Measurements from ENCODE around the gene PELI3. TPM values are rescaled to one million over a fixed set of nuclear protein-coding genes. Genes with fewer than 3 reads are reported as not detected.
"Not testable (repeated sequence)": the region's sequence is repeated elsewhere in the genome, so short reads cannot be mapped to it uniquely, and the experiment has no call there.

Gene PELI3
- total RNA-seq, 2 experiments from 2014 or later: 20.7 to 23.8 TPM

DNA sequence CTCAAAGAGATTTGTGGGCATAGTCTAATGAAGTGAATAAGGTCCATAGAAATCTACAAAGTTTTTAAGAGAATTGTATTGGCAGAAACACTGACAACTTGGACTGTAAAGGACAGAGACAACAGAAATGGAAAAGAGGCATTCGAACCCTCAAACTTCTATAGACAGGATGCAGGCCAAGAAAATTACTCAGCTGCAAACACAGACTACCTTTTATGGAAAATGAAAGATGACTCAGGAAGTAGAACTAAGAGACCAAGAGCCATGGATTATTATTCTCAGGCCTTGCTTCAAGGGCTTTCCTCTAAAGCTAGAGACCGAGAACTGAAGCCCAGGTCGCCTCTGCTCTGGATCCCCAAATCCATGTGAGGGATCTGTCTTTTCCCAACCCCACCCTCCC lies 3.8 kb upstream of the PELI3 start:
- intact Hi-C loops (cut with DNase I, micrococcal nuclease): no loop called here
- ChIA-PET CTCF (no interaction called here), POLR2A (no interaction called here)
- no peak overlapping the region for H3K4me3 Mint-ChIP-seq
- H3K9me3 Mint-ChIP-seq: no peaks in the 10 kb centered on the region
- H3K27me3 Mint-ChIP-seq: no peaks in the 10 kb centered on the region
- H3K27ac Mint-ChIP-seq: no peak overlapping the region
- H3K4me1 Mint-ChIP-seq (ENCODE audit: low read depth): peaks cover 18% of the 10 kb centered on the region
- H3K36me3 Mint-ChIP-seq (ENCODE audit: low read depth): no peaks in the 10 kb centered on the region
- DNase-seq: no peak
- Histone ChIP-seq H3K9me3 (ENCODE audit: control insufficient read depth in 1 of 2, insufficient read depth in 1 of 2, low read length in 2 of 2) (peaks cover 0 to 5% of the 10 kb centered on the region in 2 experiments), H3K27me3 (ENCODE audit: control insufficient read depth in 1 of 2, insufficient read depth in 2 of 2, low read length in 2 of 2) (no peaks in the 10 kb centered on the region), H3K4me1 (ENCODE audit: insufficient read depth, low read length) (peaks cover 19% of the 10 kb centered on the region), H3K36me3 (ENCODE audit: insufficient read depth, low read length) (no peaks in the 10 kb centered on the region), H3K27ac (ENCODE audit: low read depth in 1 of 2, low read length in 2 of 2) (no peak overlapping the region), H3K4me3 (ENCODE audit: low read length) (no peak overlapping the region)
- TF ChIP-seq, protein P1, sequence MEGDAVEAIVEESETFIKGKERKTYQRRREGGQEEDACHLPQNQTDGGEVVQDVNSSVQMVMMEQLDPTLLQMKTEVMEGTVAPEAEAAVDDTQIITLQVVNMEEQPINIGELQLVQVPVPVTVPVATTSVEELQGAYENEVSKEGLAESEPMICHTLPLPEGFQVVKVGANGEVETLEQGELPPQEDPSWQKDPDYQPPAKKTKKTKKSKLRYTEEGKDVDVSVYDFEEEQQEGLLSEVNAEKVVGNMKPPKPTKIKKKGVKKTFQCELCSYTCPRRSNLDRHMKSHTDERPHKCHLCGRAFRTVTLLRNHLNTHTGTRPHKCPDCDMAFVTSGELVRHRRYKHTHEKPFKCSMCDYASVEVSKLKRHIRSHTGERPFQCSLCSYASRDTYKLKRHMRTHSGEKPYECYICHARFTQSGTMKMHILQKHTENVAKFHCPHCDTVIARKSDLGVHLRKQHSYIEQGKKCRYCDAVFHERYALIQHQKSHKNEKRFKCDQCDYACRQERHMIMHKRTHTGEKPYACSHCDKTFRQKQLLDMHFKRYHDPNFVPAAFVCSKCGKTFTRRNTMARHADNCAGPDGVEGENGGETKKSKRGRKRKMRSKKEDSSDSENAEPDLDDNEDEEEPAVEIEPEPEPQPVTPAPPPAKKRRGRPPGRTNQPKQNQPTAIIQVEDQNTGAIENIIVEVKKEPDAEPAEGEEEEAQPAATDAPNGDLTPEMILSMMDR (IDR thresholded peaks at IDR 0.05): no peak
- no peak for ATAC-seq (ENCODE audit: poor library complexity)

DNA sequence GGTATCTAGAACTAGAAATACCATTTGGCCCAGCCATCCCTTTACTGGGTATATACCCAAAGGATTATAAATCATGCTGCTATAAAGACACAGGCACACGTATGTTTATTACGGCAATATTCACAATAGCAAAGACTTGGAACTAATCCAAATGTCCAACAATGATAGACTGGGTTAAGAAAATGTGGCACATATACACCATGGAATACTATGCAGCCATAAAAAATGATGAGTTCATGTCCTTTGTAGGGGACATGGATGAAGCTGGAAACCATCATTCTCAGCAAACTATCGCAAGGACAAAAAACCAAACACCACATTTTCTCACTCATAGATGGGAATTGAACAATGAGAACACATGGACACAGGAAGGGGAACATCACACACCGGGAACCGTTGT lies 2.6 kb upstream of the PELI3 start:
- peaks cover 26% of the 10 kb centered on the region for H3K4me1 Mint-ChIP-seq (ENCODE audit: low read depth)
- CTCF ChIA-PET: interaction anchor here (3.0 kb wide), 1 partner anchor 25 kb away, joined by 25 read pairs; the partner anchor contains the start of gene MRPL11
- H3K9me3 ChIP-seq (ENCODE audit: control insufficient read depth in 1 of 2, insufficient read depth in 1 of 2, low read length in 2 of 2); H3K36me3 ChIP-seq (ENCODE audit: insufficient read depth, low read length); H3K9me3 Mint-ChIP-seq; H3K4me3 ChIP-seq (ENCODE audit: low read length); H3K27me3 Mint-ChIP-seq; H3K27ac ChIP-seq (ENCODE audit: low read depth in 1 of 2, low read length in 2 of 2); H3K27me3 ChIP-seq (ENCODE audit: control insufficient read depth in 1 of 2, insufficient read depth in 2 of 2, low read length in 2 of 2); DNase-seq; H3K27ac Mint-ChIP-seq; POLR2A ChIA-PET; H3K4me3 Mint-ChIP-seq; H3K36me3 Mint-ChIP-seq (ENCODE audit: low read depth); intact Hi-C loops (cut with DNase I, micrococcal nuclease); ATAC-seq (ENCODE audit: poor library complexity): not testable (repeated sequence)
- peaks cover 26% of the 10 kb centered on the region for H3K4me1 ChIP-seq (ENCODE audit: insufficient read depth, low read length)

DNA sequence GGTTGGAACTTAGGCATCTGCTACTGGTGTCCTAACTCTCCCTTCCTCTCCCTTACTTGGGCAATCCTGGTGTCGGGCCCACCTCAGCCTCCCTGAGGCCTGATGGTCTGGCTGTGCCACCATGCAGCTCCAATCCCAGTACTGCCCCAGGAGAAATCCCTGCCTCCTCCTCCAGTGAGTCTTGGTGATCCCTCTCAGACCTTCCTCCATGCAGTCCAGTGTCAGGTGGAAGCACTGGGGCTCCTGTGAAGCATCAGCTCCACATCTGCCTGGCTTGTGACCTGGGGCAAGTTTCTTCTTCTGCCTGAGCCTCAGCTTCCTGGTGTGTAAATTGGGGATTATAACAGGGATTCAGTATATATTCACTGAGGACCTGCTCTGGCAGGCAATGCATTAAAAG lies 1.8 kb upstream of the PELI3 start:
- H3K9me3 ChIP-seq (ENCODE audit: control insufficient read depth in 1 of 2, insufficient read depth in 1 of 2, low read length in 2 of 2): peaks cover 0 to 5% of the 10 kb centered on the region in 2 experiments
- CTCF ChIA-PET: interaction anchor here (3.0 kb wide), 1 partner anchor 26 kb away, joined by 25 read pairs; the partner anchor contains the start of gene MRPL11
- peaks cover 3% of the 10 kb centered on the region for H3K36me3 ChIP-seq (ENCODE audit: insufficient read depth, low read length)
- no peaks in the 10 kb centered on the region for H3K27me3 ChIP-seq (ENCODE audit: control insufficient read depth in 1 of 2, insufficient read depth in 2 of 2, low read length in 2 of 2)
- peaks cover 26% of the 10 kb centered on the region for H3K4me1 ChIP-seq (ENCODE audit: insufficient read depth, low read length)
- TF ChIP-seq, protein P1 (IDR thresholded peaks at IDR 0.05): no peak
- intact Hi-C loops (cut with DNase I, micrococcal nuclease): loop anchor here in 1 of 2 experiments (5.0 kb wide), 2 partner anchors 152 to 943 kb away; partner anchors contain the start of gene RBM14
- H3K4me3 ChIP-seq (ENCODE audit: low read length): no peak overlapping the region
- H3K36me3 Mint-ChIP-seq (ENCODE audit: low read depth): no peaks in the 10 kb centered on the region
- no peak for ATAC-seq (ENCODE audit: poor library complexity)
- no peaks in the 10 kb centered on the region for H3K27me3 Mint-ChIP-seq
- peak overlapping the region; percentile 86 for H3K27ac Mint-ChIP-seq
- DNase-seq: no peak
- H3K9me3 Mint-ChIP-seq: no peaks in the 10 kb centered on the region
- POLR2A ChIA-PET: interaction anchor here (0.7 to 4.3 kb wide), 2 partner anchors 15 to 26 kb away, joined by 3 to 35 read pairs; partner anchors contain the start of genes DPP3 and MRPL11
- peak overlapping the region; percentile 92 for H3K4me3 Mint-ChIP-seq
- H3K4me1 Mint-ChIP-seq (ENCODE audit: low read depth): peaks cover 27% of the 10 kb centered on the region
- peak overlapping the region in 1 of 2 donors; percentile 4 for H3K27ac ChIP-seq (ENCODE audit: low read depth in 1 of 2, low read length in 2 of 2)

Measured in CD4-positive, alpha-beta T cell (primary cell).